Panc1 (cell line): ENCODE data around the gene SGMS1.

Source experiments
- CTCF ChIP-seq: fragments of 450-650 bp; IDR thresholded peaks from 2 replicates; pipeline ENCODE4 v1.5.1; 2017; ENCODE audit warnings: mild to moderate bottlenecking
- POLR2AphosphoS5 ChIP-seq: IDR thresholded peaks from 2 replicates; pipeline ENCODE4 v1.6.1; 2012; ENCODE audit warnings: mild to moderate bottlenecking, low read depth, low read length, moderate library complexity

- TF ChIP-seq CTCF (no peak), POLR2AphosphoS5 (no peak)
These were observed 41.7 kb downstream of the SGMS1 start for GRCh38 chr10:50582046-50582445.
